HepG2 (cell line): ENCODE data around the gene CSNK2A1. TPM values are rescaled to one million over a fixed set of nuclear protein-coding genes. Genes with fewer than 3 reads are reported as not detected.

Source experiments
- ATRX ChIP-seq: sonication (generic); formaldehyde crosslinking; IDR thresholded peaks from 2 replicates; pipeline ENCODE4 v1.4.0; 2020; ENCODE audit warnings: missing genetic modification reagents, borderline replicate concordance
- GMEB2 ChIP-seq: IDR thresholded peaks from 2 replicates; pipeline ENCODE4 v1.6.1; 2016; ENCODE audit warnings: missing biosample characterization, missing genetic modification reagents, low read depth
- IKZF4 ChIP-seq: sonication (generic); formaldehyde crosslinking; IDR thresholded peaks from 2 replicates; pipeline ENCODE4 v1.5.1; 2020; ENCODE audit warnings: borderline replicate concordance, mild to moderate bottlenecking, low read depth, missing genetic modification reagents; ENCODE audit errors: not compliant biosample characterization
- KLF16 ChIP-seq, 2 experiments: sonication (generic) in 1 of 2; formaldehyde crosslinking in 1 of 2; IDR thresholded peaks; 2 replicates each; pipeline versions ENCODE4 v1.6.1 to v1.8.0; 2016 to 2023; ENCODE audit warnings: missing genetic modification reagents in 2 of 2, missing compliant biosample characterization in 1 of 2
- KMT2B ChIP-seq: IDR thresholded peaks from 2 replicates; pipeline ENCODE4 v1.6.1; 2016; ENCODE audit warnings: missing genetic modification reagents, missing compliant biosample characterization
- LRRFIP1 ChIP-seq: sonication (generic); formaldehyde crosslinking; conservative IDR thresholded peaks from 2 replicates; pipeline ENCODE4 v1.4.0; 2020; ENCODE audit warnings: missing genetic modification reagents
- MED1 ChIP-seq: sonication (generic); formaldehyde crosslinking; IDR thresholded peaks from 2 replicates; pipeline ENCODE4 v1.4.0; 2020; ENCODE audit warnings: missing genetic modification reagents
- NFE2L1 ChIP-seq: sonication (generic); formaldehyde crosslinking; IDR thresholded peaks from 2 replicates; pipeline ENCODE4 v1.4.0; 2020; ENCODE audit warnings: missing genetic modification reagents, mild to moderate bottlenecking, borderline replicate concordance
- POLR2AphosphoS2 ChIP-seq: IDR thresholded peaks from 2 replicates; pipeline ENCODE4 v1.6.1; 2011; ENCODE audit warnings: low read depth, low read length, improper control_type of control experiment
- TBP ChIP-seq: sonication (generic); formaldehyde crosslinking; IDR thresholded peaks from 2 replicates; pipeline ENCODE4 v1.5.0; 2020; ENCODE audit warnings: missing genetic modification reagents
- TIGD3 ChIP-seq: sonication (generic); formaldehyde crosslinking; IDR thresholded peaks from 2 replicates; pipeline ENCODE4 v1.5.1; 2020; ENCODE audit warnings: mild to moderate bottlenecking, missing genetic modification reagents, borderline replicate concordance
- TOE1 ChIP-seq: sonication (generic); formaldehyde crosslinking; IDR thresholded peaks from 2 replicates; pipeline ENCODE4 v1.4.0; 2020; ENCODE audit warnings: mild to moderate bottlenecking, missing genetic modification reagents
- ZFP62 ChIP-seq: sonication (generic); formaldehyde crosslinking; IDR thresholded peaks from 2 replicates; pipeline ENCODE4 v1.4.0; 2020; ENCODE audit warnings: missing genetic modification reagents
- ZNF260 ChIP-seq: sonication (generic); formaldehyde crosslinking; IDR thresholded peaks from 2 replicates; pipeline ENCODE4 v1.4.0; 2020; ENCODE audit warnings: missing genetic modification reagents, low read depth, mild to moderate bottlenecking, borderline replicate concordance
- ZNF510 ChIP-seq: sonication (generic); formaldehyde crosslinking; IDR thresholded peaks from 2 replicates; pipeline ENCODE4 v1.4.0; 2020; ENCODE audit warnings: low read depth, mild to moderate bottlenecking, missing genetic modification reagents
- ZNF558 ChIP-seq: sonication (generic); formaldehyde crosslinking; IDR thresholded peaks from 2 replicates; pipeline ENCODE4 v1.9.0; 2022; ENCODE audit warnings: mild to moderate bottlenecking, missing genetic modification reagents, borderline replicate concordance
- ZNF609 ChIP-seq: sonication (generic); formaldehyde crosslinking; IDR thresholded peaks from 2 replicates; pipeline ENCODE4 v1.4.0; 2020; ENCODE audit warnings: mild to moderate bottlenecking, missing genetic modification reagents, borderline replicate concordance
- ZNF629 ChIP-seq: sonication (generic); formaldehyde crosslinking; conservative IDR thresholded peaks from 2 replicates; pipeline ENCODE4 v1.5.0; 2020; ENCODE audit warnings: missing genetic modification reagents
- ZZZ3 ChIP-seq: sonication (generic); formaldehyde crosslinking; IDR thresholded peaks from 2 replicates; pipeline ENCODE4 v1.4.0; 2020; ENCODE audit warnings: missing genetic modification reagents, mild to moderate bottlenecking, borderline replicate concordance
- polyA plus RNA-seq, 8 experiments: library from polyadenylated mRNA; depleted of rRNA in 3 of 8; stranded (reverse) in 7 of 8; unstranded in 1 of 8; fragments of >200 nt; fragmentation: Illumina TruSeq in 4 of 8; extraction: Trizol in 4 of 8; gene quantifications; 2 replicates each; pipeline versions ENCODE4 v1.2.1 to v1.2.3, GENCODE V29; 2011 to 2016; ENCODE audit warnings: low read depth in 4 of 8, missing spikeins in 1 of 8, mixed read lengths in 1 of 8; ENCODE audit not compliant: insufficient read depth in 1 of 8
- total RNA-seq, 5 experiments: library from RNA; depleted of rRNA; stranded (reverse); fragments of >200 nt; fragmentation: Illumina TruSeq; extraction: Trizol; gene quantifications; 2 replicates each; pipeline ENCODE4 v1.2.3, GENCODE V29; 2016; ENCODE audit warnings: low read depth in 1 of 5

CSNK2A1 gene
- total and polyA plus RNA-seq, 2 of the 13 experiments (the other 11 are each of a cell fraction or from before 2014, with no cell fraction given): 153 to 231 TPM

GRCh38 chr20:462199-462991 lies 81.2 kb downstream of the CSNK2A1 start, which contains the start of gene TBC1D20 (continued):
- TF ChIP-seq ZNF609 (CRISPR knock-in tag): no peak
- no peak for TF ChIP-seq NFE2L1 (CRISPR knock-in tag)
- TF ChIP-seq KLF16 (CRISPR knock-in tag; IDR thresholded peaks at IDR 0.05): peak in 1 of 2 experiments; percentile 79; a peak in 1 of 4 replicates
- TF ChIP-seq TBP (CRISPR knock-in tag): no peak
- TF ChIP-seq GMEB2 (CRISPR knock-in tag): no peak
- peak; percentile 80 for TF ChIP-seq MED1
- no peak for TF ChIP-seq LRRFIP1 (CRISPR knock-in tag)
- TF ChIP-seq IKZF4: peak; percentile 76
- TF ChIP-seq ZNF260 (CRISPR knock-in tag): no peak
- TF ChIP-seq POLR2AphosphoS2: no peak
- TF ChIP-seq ZNF510 (CRISPR knock-in tag): no peak; the same call in 1 of the 2 replicates
- TF ChIP-seq KMT2B: peak; percentile 66
- peak; percentile 65; the same call in 1 of the 2 replicates for TF ChIP-seq TOE1 (CRISPR knock-in tag)
- TF ChIP-seq ZZZ3 (CRISPR knock-in tag): no peak
- TF ChIP-seq ZFP62 (CRISPR knock-in tag): no peak
- TF ChIP-seq ATRX (CRISPR knock-in tag): no peak
- no peak for TF ChIP-seq ZNF629 (CRISPR knock-in tag)
- no peak; the same call in 1 of the 2 replicates for TF ChIP-seq ZNF558 (CRISPR knock-in tag)
- TF ChIP-seq TIGD3 (CRISPR knock-in tag): no peak
